Endothelial cell of umbilical vein (primary cell): Measurements from ENCODE around the gene CDC42EP3. TPM values are rescaled to one million over a fixed set of nuclear protein-coding genes. Genes with fewer than 3 reads are reported as not detected.

ENCODE experiments used
- BruUV-seq: library from RNA; stranded (reverse); fragments of 400-500 nt; replicated peaks from 2 replicates; lab custom pipeline; 2021; lab: Mats Ljungman, UMichigan
- CTCF ChIA-PET: fragments of 300-600, 350-600 bp; sonication (Branson Sonifier 250); formaldehyde crosslinking; loops from one replicate; lab custom pipeline; 2021; ENCODE audit warnings: antibody characterized with exemption, inconsistent platforms; lab: Charles Lee
- POLR2A ChIA-PET: fragments of 300-600, 350-600 bp; sonication (Branson Sonifier 250); formaldehyde crosslinking; loops from one replicate; lab custom pipeline; 2021; ENCODE audit warnings: antibody characterized with exemption, inconsistent platforms; lab: Charles Lee
- DNase-seq: peaks from one replicate; pipeline ENCODE4 v3.0.0-alpha.2; 2011; ENCODE audit warnings: low read depth, low spot score
- FAIRE-seq: peaks from 2 replicates; lab custom pipeline; 2011; peaks lifted over from hg19 to GRCh38; lab: Jason Lieb, UNC
- H2AFZ ChIP-seq: 2 replicates; pipeline ENCODE4 v1.6.0; 2012; ENCODE audit warnings: low read depth, low read length, control low read depth, inconsistent platforms
- H3K27ac ChIP-seq: 2 replicates; pipeline ENCODE4 v1.5.1; 2011; ENCODE audit warnings: low read depth, mild to moderate bottlenecking, control low read depth, low read length, moderate library complexity; ENCODE audit not compliant: insufficient read depth
- H3K27me3 ChIP-seq, 2 experiments: 2 replicates each; pipeline versions ENCODE4 v1.6.0 to v1.6.1; 2011; ENCODE audit warnings: low read length in 2 of 2, mixed read lengths in 1 of 2; ENCODE audit not compliant: control insufficient read depth in 2 of 2, insufficient read depth in 2 of 2
- H3K36me3 ChIP-seq, 2 experiments: 2 replicates in 1 of 2; 3 replicates in 1 of 2; pipeline ENCODE4 v1.5.1; 2011; ENCODE audit warnings: low read length in 2 of 2, mild to moderate bottlenecking in 1 of 2, moderate library complexity in 1 of 2; ENCODE audit not compliant: control insufficient read depth in 2 of 2, insufficient read depth in 2 of 2; ENCODE audit errors: extremely low read depth in 1 of 2
- H3K4me1 ChIP-seq: 3 replicates; pipeline ENCODE4 v1.5.1; 2011; ENCODE audit warnings: mild to moderate bottlenecking, low read length; ENCODE audit not compliant: control insufficient read depth, insufficient read depth; ENCODE audit errors: extremely low read depth
- H3K4me2 ChIP-seq: 2 replicates; pipeline ENCODE4 v1.6.1; 2011; ENCODE audit warnings: low read length, control low read depth, mixed read lengths; ENCODE audit not compliant: insufficient read depth
- H3K4me3 ChIP-seq, 3 experiments: fragments of 200-600 bp in 1 of 3; sonication (generic), shearing (Covaris generic) in 1 of 3; replicated peaks in 1 of 3; 2 replicates each; pipeline ENCODE4 v1.5.1; 2011 to 2016; ENCODE audit warnings: control low read depth in 3 of 3, low read length in 3 of 3, mild to moderate bottlenecking in 2 of 3, inconsistent platforms in 1 of 3, low read depth in 1 of 3, moderate library complexity in 1 of 3; ENCODE audit not compliant: insufficient read depth in 1 of 3
- H3K79me2 ChIP-seq: 2 replicates; pipeline ENCODE4 v1.6.0; 2012; ENCODE audit warnings: low read length, inconsistent platforms; ENCODE audit not compliant: control insufficient read depth, insufficient read depth
- H3K9ac ChIP-seq: replicated peaks from 2 replicates; pipeline ENCODE3; 2011; ENCODE audit warnings: low read length, control low read depth; ENCODE audit not compliant: insufficient read depth; ENCODE audit errors: extremely low read depth
- H3K9me1 ChIP-seq: replicated peaks from 3 replicates; pipeline ENCODE4 v1.6.0; 2011; ENCODE audit warnings: mild to moderate bottlenecking, low read length; ENCODE audit not compliant: control insufficient read depth, insufficient read depth; ENCODE audit errors: extremely low read depth
- H3K9me3 ChIP-seq: replicated peaks from 2 replicates; pipeline ENCODE4 v1.5.1; 2012; ENCODE audit warnings: low read length, inconsistent platforms; ENCODE audit not compliant: control insufficient read depth, insufficient read depth
- H4K20me1 ChIP-seq: replicated peaks from 2 replicates; pipeline ENCODE3; 2011; ENCODE audit warnings: mild to moderate bottlenecking, low read length; ENCODE audit not compliant: control insufficient read depth, insufficient read depth; ENCODE audit errors: extremely low read depth
- EZH2 ChIP-seq: IDR thresholded peaks from 2 replicates; pipeline ENCODE4 v1.6.1; 2012; ENCODE audit warnings: borderline replicate concordance, low read depth, mild to moderate bottlenecking, moderate library complexity, low read length, inconsistent platforms; ENCODE audit not compliant: severe bottlenecking
- FOS ChIP-seq: IDR thresholded peaks from 2 replicates; pipeline ENCODE4 v1.6.1; 2011; ENCODE audit warnings: mild to moderate bottlenecking, low read length, moderate library complexity, borderline replicate concordance; ENCODE audit not compliant: insufficient read depth
- GATA2 ChIP-seq: IDR thresholded peaks from 2 replicates; pipeline ENCODE4 v1.7.0; 2011; ENCODE audit warnings: low read depth, mild to moderate bottlenecking, moderate library complexity, mixed read lengths, low read length; ENCODE audit not compliant: insufficient read length, insufficient read depth
- JUN ChIP-seq: IDR thresholded peaks from 2 replicates; pipeline ENCODE4 v1.6.1; 2011; ENCODE audit warnings: borderline replicate concordance, low read depth; ENCODE audit not compliant: insufficient read length, insufficient read depth
- MYC ChIP-seq: IDR thresholded peaks from one replicate; pipeline ENCODE4 v1.6.1; 2011; ENCODE audit warnings: mild to moderate bottlenecking, low read depth, low read length
- POLR2A ChIP-seq: IDR thresholded peaks from 2 replicates; pipeline ENCODE4 v1.6.1; 2012; ENCODE audit warnings: low read depth, mild to moderate bottlenecking, control low read depth, low read length
- POLR2AphosphoS5 ChIP-seq: IDR thresholded peaks from 2 replicates; pipeline ENCODE4 v1.6.1; 2012; ENCODE audit warnings: low read depth, mild to moderate bottlenecking, control low read depth, low read length, moderate library complexity; ENCODE audit not compliant: insufficient read depth
- dilution Hi-C: fragments of 300-500 bp; cut with MboI; formaldehyde crosslinking; loops from one replicate; pipeline ENCODE4 v1.15.0; 2019; ENCODE audit warnings: low sequenced_read_pairs; ENCODE audit not compliant: extremely low pct_ligation_motif_present
- intact Hi-C: fragments of 100-400 bp; cut with micrococcal nuclease; formaldehyde crosslinking; loops from one replicate; pipeline ENCODE4 v1.10.0; 2022
- polyA plus RNA-seq, 4 experiments: library from polyadenylated mRNA; depleted of rRNA in 3 of 4; stranded (reverse) in 3 of 4; unstranded in 1 of 4; fragments of >200 nt; gene quantifications; 2 replicates each; pipeline versions ENCODE4 v1.2.1 to v1.2.3, GENCODE V29; 2011 to 2012; ENCODE audit warnings: missing spikeins in 1 of 4
- total RNA-seq: library from RNA; stranded (reverse); gene quantifications from 2 replicates; pipeline ENCODE4 v1.2.3, GENCODE V29; 2021
- TF ChIP-seq, protein P1 (sequence below), 2 donors: IDR thresholded peaks; 1 replicate in 1 of 2; 2 replicates in 1 of 2; pipeline ENCODE4 v1.5.1; 2011; ENCODE audit warnings: low read length in 2 of 2, mild to moderate bottlenecking in 2 of 2, moderate library complexity in 2 of 2, control low read depth in 1 of 2, inconsistent platforms in 1 of 2, low read depth in 1 of 2; ENCODE audit not compliant: insufficient read depth in 1 of 2; ENCODE audit errors: extremely low read depth in 1 of 2
- TF ChIP-seq, protein P2 (sequence below): IDR thresholded peaks from 2 replicates; pipeline ENCODE4 v1.6.1; 2011; ENCODE audit not compliant: insufficient read depth, insufficient read length

CDC42EP3 gene
- total and polyA plus RNA-seq, 2 donors (not counting 3 experiments of a cell fraction or from before 2014, with no cell fraction given) = 14.6 to 54.7 TPM

DNA sequence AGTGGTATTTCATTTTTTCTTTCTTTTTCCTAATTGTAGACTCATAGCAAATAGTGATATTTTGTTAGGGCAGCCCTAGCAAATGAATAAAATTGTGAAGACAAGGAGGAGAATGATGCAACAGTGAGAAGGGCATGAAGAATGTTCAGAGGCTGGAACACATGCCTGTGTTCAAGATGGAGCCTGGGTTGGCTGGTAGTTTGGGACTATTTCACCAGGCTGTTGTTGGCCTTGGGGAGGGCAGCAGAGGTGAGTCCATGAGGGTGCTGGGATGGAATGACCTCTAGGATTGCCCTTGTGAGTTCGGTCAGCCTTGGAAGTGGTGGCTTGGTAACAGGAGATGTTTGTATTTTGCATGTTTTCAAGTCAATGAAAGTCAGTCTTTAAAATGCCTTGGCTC lies 10.1 kb upstream of the CDC42EP3 start:
- dilution Hi-C loops = no loop called here
- H3K36me3 ChIP-seq = no peaks in the 10 kb centered on the region
- H4K20me1 ChIP-seq = no peaks in the 10 kb centered on the region
- no peaks in the 10 kb centered on the region for H3K9me3 ChIP-seq
- no peak overlapping the region for H3K4me2 ChIP-seq
- H2AFZ ChIP-seq = no peak overlapping the region
- no peak overlapping the region for H3K9ac ChIP-seq
- ChIA-PET POLR2A (no interaction called here), CTCF (interaction anchor here (1.2 to 1.6 kb wide), 2 partner anchors 12 to 151 kb away, joined by 3 read pairs; no protein-coding TSS in a partner anchor)
- H3K27me3 ChIP-seq = no peaks in the 10 kb centered on the region
- intact Hi-C loops = no loop called here
- no peak overlapping the region for H3K27ac ChIP-seq
- H3K4me1 ChIP-seq = peaks cover 1% of the 10 kb centered on the region
- FAIRE-seq (no peak), DNase-seq (no peak)
- BruUV-seq = no TSS peak
- no peak overlapping the region for H3K4me3 ChIP-seq
- no peaks in the 10 kb centered on the region for H3K79me2 ChIP-seq
- H3K9me1 ChIP-seq = no peaks in the 10 kb centered on the region
- TF ChIP-seq MYC = no peak

DNA sequence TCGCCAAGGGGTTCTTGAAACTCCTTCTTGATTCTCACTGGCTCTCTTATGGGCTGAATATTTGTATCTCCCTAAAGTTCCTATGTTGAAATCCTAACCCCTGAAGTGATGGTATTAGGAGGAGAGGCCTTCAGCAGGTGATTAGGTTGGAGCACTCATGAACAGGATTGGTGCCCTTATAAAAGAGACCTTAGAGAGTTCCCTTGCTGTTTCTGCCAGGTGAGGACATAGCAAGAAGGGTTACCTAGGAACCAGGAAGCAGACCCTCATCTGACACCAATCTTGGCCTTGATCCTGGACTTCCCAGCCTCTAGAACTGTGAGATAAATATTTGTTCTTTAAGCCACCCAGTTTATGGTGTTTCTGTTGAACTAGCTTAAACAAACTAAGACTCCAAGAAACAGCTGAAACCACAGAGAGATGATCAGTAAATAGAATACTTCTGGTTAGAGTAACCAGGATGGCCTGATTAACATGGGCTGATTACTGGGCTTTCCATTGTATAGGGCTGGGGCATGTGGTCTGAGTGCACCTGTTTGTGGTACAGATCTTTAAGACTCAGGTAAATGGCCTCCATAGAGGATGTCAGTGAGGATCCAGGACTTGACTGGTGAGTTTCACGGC lies 7.7 kb upstream of the CDC42EP3 start:
- POLR2A ChIA-PET = no interaction called here
- intact Hi-C loops = no loop called here
- BruUV-seq = no TSS peak

More for the DNA sequence above, 7.7 kb upstream of the CDC42EP3 start:
- FAIRE-seq = no peak
- H3K9me1 ChIP-seq = no peaks in the 10 kb centered on the region
- H3K27me3 ChIP-seq = no peaks in the 10 kb centered on the region
- no peaks in the 10 kb centered on the region for H3K36me3 ChIP-seq
- no peak overlapping the region for H3K9ac ChIP-seq
- no peaks in the 10 kb centered on the region for H3K9me3 ChIP-seq
- CTCF ChIA-PET = interaction anchor here (0.6 kb wide), 1 partner anchor 198 kb away, joined by 3 read pairs; no protein-coding TSS in a partner anchor
- no peaks in the 10 kb centered on the region for H4K20me1 ChIP-seq
- H3K27ac ChIP-seq = no peak overlapping the region
- no peaks in the 10 kb centered on the region for H3K79me2 ChIP-seq
- TF ChIP-seq FOS (no peak), GATA2 (no peak), MYC (no peak), POLR2AphosphoS5 (no peak), JUN (no peak), POLR2A (no peak), EZH2 (no peak)
- TF ChIP-seq, protein P1, sequence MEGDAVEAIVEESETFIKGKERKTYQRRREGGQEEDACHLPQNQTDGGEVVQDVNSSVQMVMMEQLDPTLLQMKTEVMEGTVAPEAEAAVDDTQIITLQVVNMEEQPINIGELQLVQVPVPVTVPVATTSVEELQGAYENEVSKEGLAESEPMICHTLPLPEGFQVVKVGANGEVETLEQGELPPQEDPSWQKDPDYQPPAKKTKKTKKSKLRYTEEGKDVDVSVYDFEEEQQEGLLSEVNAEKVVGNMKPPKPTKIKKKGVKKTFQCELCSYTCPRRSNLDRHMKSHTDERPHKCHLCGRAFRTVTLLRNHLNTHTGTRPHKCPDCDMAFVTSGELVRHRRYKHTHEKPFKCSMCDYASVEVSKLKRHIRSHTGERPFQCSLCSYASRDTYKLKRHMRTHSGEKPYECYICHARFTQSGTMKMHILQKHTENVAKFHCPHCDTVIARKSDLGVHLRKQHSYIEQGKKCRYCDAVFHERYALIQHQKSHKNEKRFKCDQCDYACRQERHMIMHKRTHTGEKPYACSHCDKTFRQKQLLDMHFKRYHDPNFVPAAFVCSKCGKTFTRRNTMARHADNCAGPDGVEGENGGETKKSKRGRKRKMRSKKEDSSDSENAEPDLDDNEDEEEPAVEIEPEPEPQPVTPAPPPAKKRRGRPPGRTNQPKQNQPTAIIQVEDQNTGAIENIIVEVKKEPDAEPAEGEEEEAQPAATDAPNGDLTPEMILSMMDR (IDR thresholded peaks at IDR 0.05; ENCODE audit: extremely low read depth in 1 of 2, insufficient read depth in 1 of 2, low read depth in 1 of 2, low read length in 2 of 2) = no peak
- TF ChIP-seq, protein P2, sequence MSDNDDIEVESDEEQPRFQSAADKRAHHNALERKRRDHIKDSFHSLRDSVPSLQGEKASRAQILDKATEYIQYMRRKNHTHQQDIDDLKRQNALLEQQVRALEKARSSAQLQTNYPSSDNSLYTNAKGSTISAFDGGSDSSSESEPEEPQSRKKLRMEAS = no peak
- DNase-seq = no peak
- no peak overlapping the region for H2AFZ ChIP-seq
- peaks cover 13% of the 10 kb centered on the region for H3K4me1 ChIP-seq
- dilution Hi-C loops = no loop called here
- H3K4me2 ChIP-seq = no peak overlapping the region
- H3K4me3 ChIP-seq = no peak overlapping the region
